SH-SY5Y (cell line): Measurements from ENCODE around the gene METAP1.

Source experiments
- GATA2 ChIP-seq: IDR thresholded peaks from 2 replicates; pipeline ENCODE4 v1.6.1; 2011; ENCODE audit warnings: mild to moderate bottlenecking, low read depth, low read length
- GATA3 ChIP-seq: IDR thresholded peaks from 2 replicates; pipeline ENCODE4 v1.6.1; 2011; ENCODE audit warnings: low read depth, mild to moderate bottlenecking, low read length, moderate library complexity

DNA sequence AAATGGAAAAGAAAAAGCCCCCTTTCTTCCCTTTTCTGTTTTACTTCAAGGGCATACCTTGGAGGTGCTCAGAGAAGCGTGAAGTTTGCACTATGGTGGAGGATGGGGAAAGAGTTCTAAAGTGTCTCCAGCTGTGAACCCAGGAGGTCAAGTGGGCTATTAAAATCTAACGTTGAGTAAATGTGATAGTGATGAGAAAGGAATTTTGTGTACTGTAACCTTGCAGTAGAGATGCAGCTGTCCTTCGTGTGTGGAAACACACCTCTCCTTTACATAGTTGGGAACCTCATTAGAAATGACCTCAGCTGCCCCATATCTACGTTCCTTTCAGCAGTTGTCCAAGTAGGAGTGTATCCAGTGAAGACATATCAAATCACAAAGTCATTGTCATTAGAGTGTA lies 66.6 kb downstream of the METAP1 start:
- TF ChIP-seq GATA2 = no peak
- no peak for TF ChIP-seq GATA3
